Bronchial epithelial cell (primary cell): ENCODE results near the gene CCDC152. TPM values are rescaled to one million over a fixed set of nuclear protein-coding genes. Genes with fewer than 3 reads are reported as not detected.

Experiments
- total RNA-seq: library from RNA; depleted of rRNA; stranded (reverse); fragments of >200 nt; gene quantifications from 2 replicates; pipeline ENCODE4 v1.2.1, GENCODE V29; 2014

Gene CCDC152
- total RNA-seq, 1 donor from 2014 or later, result under 0.01 TPM

Other genes with a start within 250 kb of the CCDC152 start
- gene SELENOP, start 55.1 kb downstream of the CCDC152 start, total RNA-seq, result 5.8 and 17.3 TPM in 2 replicates